Esophagus (tissue), 2 donors: Measurements from ENCODE around the gene PLCD3. TPM values are rescaled to one million over a fixed set of nuclear protein-coding genes. Genes with fewer than 3 reads are reported as not detected.

Source experiments
- H3K27ac ChIP-seq, 2 donors: one replicate each; pipeline ENCODE4 v1.5.1; 2013; ENCODE audit warnings: low read depth in 2 of 2, mild to moderate bottlenecking in 2 of 2, inconsistent platforms in 1 of 2, low read length in 1 of 2, moderate library complexity in 1 of 2
- H3K27me3 ChIP-seq, 2 donors: one replicate each; pipeline ENCODE4 v1.6.1; 2013; ENCODE audit warnings: low read length in 2 of 2, control low read depth in 1 of 2, mild to moderate bottlenecking in 1 of 2; ENCODE audit not compliant: insufficient read depth in 2 of 2, control insufficient read depth in 1 of 2
- H3K36me3 ChIP-seq, 2 donors: one replicate each; pipeline ENCODE4 v1.6.1; 2013; ENCODE audit warnings: low read length in 1 of 2; ENCODE audit not compliant: control insufficient read depth in 2 of 2, insufficient read depth in 2 of 2
- H3K4me1 ChIP-seq, 2 donors: one replicate each; pipeline ENCODE4 v1.6.1; 2013; ENCODE audit warnings: low read length in 1 of 2; ENCODE audit not compliant: control insufficient read depth in 2 of 2, insufficient read depth in 2 of 2
- H3K4me3 ChIP-seq, 2 donors: one replicate each; pipeline ENCODE4 v1.5.1; 2013; ENCODE audit warnings: low read length in 2 of 2, mild to moderate bottlenecking in 2 of 2, low read depth in 1 of 2, moderate library complexity in 1 of 2
- H3K9me3 ChIP-seq, 2 donors: one replicate each; pipeline ENCODE4 v1.6.1; 2013; ENCODE audit warnings: mild to moderate bottlenecking in 2 of 2, low read depth in 1 of 2, low read length in 1 of 2, moderate library complexity in 1 of 2; ENCODE audit not compliant: control insufficient read depth in 2 of 2, insufficient read depth in 1 of 2
- WGBS, 2 donors: extraction: QIAGEN DNeasy Blood & Tissue Kit; methylation state at CpG; one replicate each; pipeline ENCODE4 v1.1.7; 2013; 5-methylcytosine and 5-hydroxymethylcytosine counted together
- polyA plus RNA-seq, 2 donors: library from polyadenylated mRNA; stranded (reverse); fragments of 200-250 nt; gene quantifications; one replicate each; pipeline ENCODE4 v1.2.3, GENCODE V29; 2013
- donor health status: healthy with polysubstance abuse.
- donor health status: Bipolar disorder and iron deficiency.

Gene PLCD3
- polyA plus RNA-seq, 2 donors = 34.2 to 47.3 TPM

DNA sequence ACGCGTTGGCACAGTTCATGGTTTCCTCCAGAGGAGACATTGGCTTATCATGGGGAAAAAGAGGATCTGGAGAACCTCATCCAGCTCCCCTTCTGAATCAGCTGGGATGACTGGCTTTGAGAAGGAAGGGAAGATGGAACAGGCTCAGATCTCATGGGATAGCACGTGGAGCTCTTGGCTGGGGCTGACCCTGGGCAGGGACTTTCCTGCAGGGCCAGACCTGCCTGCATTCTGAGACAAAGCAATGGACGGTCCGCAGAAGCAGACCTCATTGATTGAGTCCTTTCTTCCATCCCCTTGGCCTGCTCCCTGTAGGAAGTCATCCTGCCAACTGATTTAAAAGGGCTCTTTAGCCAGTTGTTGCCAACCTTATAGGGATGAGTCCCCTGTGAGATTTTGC is 26.2 kb downstream of the PLCD3 start:
- H3K4me1 ChIP-seq = peaks cover 0 to 3% of the 10 kb centered on the region in 2 donors
- H3K27ac ChIP-seq = no peak overlapping the region
- H3K36me3 ChIP-seq = peaks cover 31 to 40% of the 10 kb centered on the region in 2 donors
- no peaks in the 10 kb centered on the region for H3K27me3 ChIP-seq
- H3K9me3 ChIP-seq = no peaks in the 10 kb centered on the region
- no peak overlapping the region for H3K4me3 ChIP-seq
- 68 to 80% methylated on average over 5 of the region's 5 CpGs for WGBS, 2 donors

DNA sequence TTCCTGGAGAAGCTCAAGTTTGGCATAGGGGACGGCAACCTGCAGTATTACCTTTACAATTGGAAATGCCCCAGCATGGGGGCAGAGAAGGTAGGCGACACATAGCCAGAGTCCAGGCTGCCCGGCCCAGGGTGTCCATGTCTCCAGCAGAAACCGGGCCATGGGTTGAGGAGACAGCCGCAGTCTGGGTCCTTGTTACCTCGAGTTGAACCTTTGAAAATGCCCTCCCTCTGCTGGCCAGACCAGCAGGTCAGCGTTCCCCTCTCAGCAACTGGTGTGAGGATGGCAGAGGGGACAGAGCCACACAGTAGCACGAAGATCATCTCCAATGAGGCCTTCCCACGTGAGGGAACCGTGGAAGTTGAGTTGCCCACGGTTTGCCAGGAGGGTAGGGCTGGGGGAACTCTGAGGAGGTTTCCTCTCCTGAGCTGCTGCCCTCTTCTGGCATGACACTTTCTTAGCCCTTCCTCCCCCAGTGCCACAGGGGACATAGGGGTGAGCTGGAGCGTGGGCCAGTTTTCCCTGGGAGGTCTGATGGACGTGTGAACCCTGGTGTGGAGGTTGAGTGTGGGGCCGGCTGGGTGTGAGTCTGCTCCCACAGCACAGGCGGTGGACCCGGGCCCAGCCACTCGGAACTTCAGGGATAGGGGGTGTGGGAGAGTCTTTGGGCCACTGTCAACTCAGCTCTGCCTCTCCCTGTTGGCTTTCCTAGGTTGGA is 27.2 kb downstream of the PLCD3 start:
- H3K36me3 ChIP-seq = peaks cover 31 to 40% of the 10 kb centered on the region in 2 donors
- H3K9me3 ChIP-seq = no peaks in the 10 kb centered on the region
- H3K27me3 ChIP-seq = no peaks in the 10 kb centered on the region
- peaks cover 0 to 3% of the 10 kb centered on the region in 2 donors for H3K4me1 ChIP-seq
- 78% methylated on average over 17 of the region's 17 CpGs for WGBS, 2 donors
- no peak overlapping the region for H3K4me3 ChIP-seq
- no peak overlapping the region for H3K27ac ChIP-seq

DNA sequence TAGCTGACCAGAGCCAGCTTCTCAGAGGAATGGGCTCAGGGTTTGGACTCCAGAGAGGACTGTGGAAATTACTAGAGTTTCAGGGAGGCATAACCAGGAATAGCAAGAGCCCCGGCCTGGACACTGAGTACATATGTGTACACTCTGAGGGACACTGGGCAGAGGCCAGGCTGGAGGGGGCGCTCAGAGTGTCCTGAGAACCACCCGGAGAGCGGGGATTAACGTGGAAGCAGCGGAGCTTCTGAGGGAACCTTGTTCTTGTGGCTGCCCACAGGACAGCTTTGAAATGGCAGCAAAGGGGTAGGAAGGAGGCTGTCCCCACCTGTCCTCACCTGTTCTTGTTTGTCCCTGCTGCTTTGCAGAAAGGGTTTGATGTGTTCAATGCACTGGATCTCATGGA is 27.8 kb downstream of the PLCD3 start:
- WGBS, 2 donors = 84 to 89% methylated on average over 6 of the region's 6 CpGs
- Histone ChIP-seq H3K36me3 (peaks cover 35 to 42% of the 10 kb centered on the region in 2 donors), H3K9me3 (no peaks in the 10 kb centered on the region), H3K27me3 (no peaks in the 10 kb centered on the region), H3K27ac (no peak overlapping the region), H3K4me1 (peaks cover 0 to 3% of the 10 kb centered on the region in 2 donors), H3K4me3 (no peak overlapping the region)

DNA sequence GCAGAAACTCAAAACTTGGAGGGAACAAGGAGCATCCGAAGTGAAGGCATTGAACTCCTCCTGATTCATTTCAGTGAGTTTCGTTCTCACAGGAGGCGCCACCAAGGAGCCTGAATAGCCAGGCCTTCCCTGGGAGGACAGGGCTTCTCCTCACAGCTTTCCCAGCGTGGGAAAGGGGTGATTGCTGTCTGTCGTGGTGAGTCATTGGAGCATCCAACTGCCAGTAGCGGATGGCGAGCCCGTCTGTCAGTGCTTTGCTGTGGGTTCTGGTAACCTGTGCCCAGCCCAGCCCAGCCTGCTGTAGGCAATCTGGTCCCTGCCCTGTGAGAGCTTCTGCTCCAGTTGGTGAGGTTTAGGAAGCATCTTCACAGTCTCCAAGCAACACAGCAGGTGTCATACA is 28.3 kb downstream of the PLCD3 start:
- Histone ChIP-seq H3K4me1 (peaks cover 0 to 3% of the 10 kb centered on the region in 2 donors), H3K27me3 (no peaks in the 10 kb centered on the region), H3K27ac (no peak overlapping the region), H3K9me3 (no peaks in the 10 kb centered on the region), H3K4me3 (no peak overlapping the region), H3K36me3 (peaks cover 37 to 46% of the 10 kb centered on the region in 2 donors)
- 77 to 82% methylated on average over 8 of the region's 8 CpGs for WGBS, 2 donors

DNA sequence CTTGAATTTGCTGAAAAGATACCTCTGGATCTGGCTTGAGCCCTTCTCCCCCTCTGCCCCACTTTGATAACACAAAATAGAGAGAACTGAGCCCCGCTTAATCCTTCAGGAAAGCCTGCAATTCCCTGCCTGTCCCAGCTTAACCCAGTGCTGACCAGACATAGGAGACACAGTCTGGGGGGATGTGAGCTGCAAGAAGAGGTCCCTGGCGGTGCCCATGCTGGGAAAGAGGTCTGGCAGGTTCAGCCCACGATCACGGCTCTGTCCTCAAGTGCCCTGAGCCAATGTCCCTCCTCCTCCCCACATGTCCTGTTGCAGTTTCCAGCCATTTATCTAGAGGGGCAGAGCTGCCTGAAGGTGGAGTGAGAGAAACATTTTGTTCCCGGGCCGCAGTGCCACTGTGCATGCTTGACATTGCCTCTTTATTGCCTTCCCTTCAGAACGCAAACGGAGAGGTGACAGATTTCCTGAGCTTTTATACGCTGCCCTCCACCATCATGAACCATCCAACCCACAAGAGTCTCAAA is 29.0 kb downstream of the PLCD3 start:
- H3K27ac ChIP-seq = peak overlapping the region in 1 of 2 donors; percentile 43
- H3K9me3 ChIP-seq = no peaks in the 10 kb centered on the region

DNA sequence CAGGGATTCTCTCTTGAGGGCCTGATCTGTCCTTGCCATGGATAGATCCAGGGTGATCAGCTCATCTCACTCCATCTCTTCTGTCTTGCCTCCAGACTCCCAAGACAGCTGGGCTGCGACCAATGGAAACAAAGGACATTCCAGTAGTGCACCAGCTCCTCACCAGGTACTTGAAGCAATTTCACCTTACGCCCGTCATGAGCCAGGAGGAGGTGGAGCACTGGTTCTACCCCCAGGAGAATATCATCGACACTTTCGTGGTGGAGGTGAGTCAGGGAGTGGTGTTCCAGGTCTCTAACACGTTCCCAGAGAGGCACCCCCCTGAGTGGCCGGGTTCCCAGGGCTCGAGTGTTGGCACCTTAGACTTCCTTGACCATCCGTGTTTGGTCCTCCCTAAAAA is 29.5 kb downstream of the PLCD3 start:
- H3K36me3 ChIP-seq = peaks cover 39 to 47% of the 10 kb centered on the region in 2 donors
- H3K27me3 ChIP-seq = no peaks in the 10 kb centered on the region
- peak overlapping the region in 1 of 2 donors; percentile 43 for H3K27ac ChIP-seq
- H3K4me1 ChIP-seq = peaks cover 5 to 6% of the 10 kb centered on the region in 2 donors
- H3K4me3 ChIP-seq = no peak overlapping the region
- 62 to 65% methylated on average over 9 of the region's 9 CpGs for WGBS, 2 donors
- H3K9me3 ChIP-seq = no peaks in the 10 kb centered on the region

More for the DNA sequence above, 29.0 kb downstream of the PLCD3 start:
- H3K27me3 ChIP-seq = no peaks in the 10 kb centered on the region
- peaks cover 3 to 6% of the 10 kb centered on the region in 2 donors for H3K4me1 ChIP-seq
- WGBS, 2 donors = 76 to 80% methylated on average over 9 of the region's 9 CpGs
- peaks cover 38 to 46% of the 10 kb centered on the region in 2 donors for H3K36me3 ChIP-seq
- H3K4me3 ChIP-seq = no peak overlapping the region

DNA sequence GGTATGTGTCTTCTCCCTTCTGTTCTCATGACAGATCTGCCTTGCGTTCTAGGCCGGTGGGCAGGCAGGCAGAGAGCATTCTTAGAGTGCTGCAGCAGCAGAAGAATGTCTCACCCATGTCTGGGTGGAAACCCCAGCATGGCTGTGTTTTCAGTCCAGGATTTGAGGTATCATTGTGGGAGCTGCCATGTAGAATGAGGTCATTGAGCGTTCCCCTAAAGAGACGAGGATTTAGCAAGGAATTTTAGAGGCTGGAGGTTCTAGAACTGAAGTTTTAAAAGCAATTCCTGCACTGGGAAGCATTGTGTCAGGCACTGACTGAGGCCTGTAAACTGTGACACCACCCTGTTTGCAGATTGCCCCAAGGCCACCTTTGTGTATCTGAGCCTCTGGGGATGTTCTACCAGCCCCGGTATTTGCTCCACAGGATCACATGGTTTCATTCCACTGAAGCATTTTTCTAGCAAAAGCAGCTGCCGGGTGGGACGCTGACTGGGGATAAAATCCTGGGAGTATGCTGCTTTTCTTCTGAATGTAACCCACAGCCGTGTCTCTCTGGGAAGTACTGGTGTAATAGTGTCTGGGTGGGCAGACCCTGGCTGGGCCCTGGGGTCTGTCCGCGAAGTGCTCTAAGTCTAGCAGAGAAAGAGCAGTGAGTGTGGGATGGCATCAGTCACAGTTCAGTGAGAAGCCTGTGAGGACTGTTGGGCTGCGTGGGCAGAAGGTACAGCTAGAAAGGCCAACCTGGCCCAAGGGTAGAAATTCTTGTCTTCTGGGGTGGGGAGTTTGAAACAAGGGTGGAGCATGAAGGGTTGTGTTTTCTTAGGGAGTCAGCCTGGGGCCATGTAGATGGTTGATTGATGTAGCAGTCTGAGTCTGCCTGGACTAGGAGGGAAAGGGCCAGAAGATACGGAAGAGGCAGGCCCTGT is 30.2 kb downstream of the PLCD3 start:
- no peaks in the 10 kb centered on the region for H3K27me3 ChIP-seq
- peaks cover 39 to 53% of the 10 kb centered on the region in 2 donors for H3K36me3 ChIP-seq
- peak overlapping the region; percentile 46 to 69 for H3K27ac ChIP-seq
- peaks cover 5 to 6% of the 10 kb centered on the region in 2 donors for H3K4me1 ChIP-seq
- H3K9me3 ChIP-seq = no peaks in the 10 kb centered on the region
- 51 to 72% methylated on average over 12 of the region's 12 CpGs for WGBS, 2 donors
- H3K4me3 ChIP-seq = no peak overlapping the region

DNA sequence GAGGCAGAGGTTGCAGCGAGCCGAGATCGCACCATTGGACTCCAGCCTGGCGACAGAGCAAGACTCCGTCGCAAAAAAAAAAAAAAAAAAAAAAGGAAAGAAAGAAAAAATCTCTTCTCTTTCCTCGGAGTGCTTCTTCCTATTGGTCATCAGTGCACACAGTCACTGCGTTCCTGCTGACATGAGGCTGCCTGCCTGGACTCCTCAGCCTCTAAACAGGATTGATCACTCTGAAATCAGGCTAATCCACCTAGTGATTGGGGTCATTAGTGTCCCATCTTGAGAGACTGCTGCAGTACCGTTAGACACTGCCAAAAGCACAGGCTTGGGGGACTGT is 30.8 kb downstream of the PLCD3 start:
- H3K9me3 ChIP-seq = no peaks in the 10 kb centered on the region
- 39 to 62% methylated on average over 9 of the region's 9 CpGs for WGBS, 2 donors
- peaks cover 5 to 6% of the 10 kb centered on the region in 2 donors for H3K4me1 ChIP-seq
- no peaks in the 10 kb centered on the region for H3K27me3 ChIP-seq
- peak overlapping the region; percentile 46 to 53 for H3K27ac ChIP-seq
- H3K36me3 ChIP-seq = peaks cover 40 to 59% of the 10 kb centered on the region in 2 donors
- H3K4me3 ChIP-seq = no peak overlapping the region

DNA sequence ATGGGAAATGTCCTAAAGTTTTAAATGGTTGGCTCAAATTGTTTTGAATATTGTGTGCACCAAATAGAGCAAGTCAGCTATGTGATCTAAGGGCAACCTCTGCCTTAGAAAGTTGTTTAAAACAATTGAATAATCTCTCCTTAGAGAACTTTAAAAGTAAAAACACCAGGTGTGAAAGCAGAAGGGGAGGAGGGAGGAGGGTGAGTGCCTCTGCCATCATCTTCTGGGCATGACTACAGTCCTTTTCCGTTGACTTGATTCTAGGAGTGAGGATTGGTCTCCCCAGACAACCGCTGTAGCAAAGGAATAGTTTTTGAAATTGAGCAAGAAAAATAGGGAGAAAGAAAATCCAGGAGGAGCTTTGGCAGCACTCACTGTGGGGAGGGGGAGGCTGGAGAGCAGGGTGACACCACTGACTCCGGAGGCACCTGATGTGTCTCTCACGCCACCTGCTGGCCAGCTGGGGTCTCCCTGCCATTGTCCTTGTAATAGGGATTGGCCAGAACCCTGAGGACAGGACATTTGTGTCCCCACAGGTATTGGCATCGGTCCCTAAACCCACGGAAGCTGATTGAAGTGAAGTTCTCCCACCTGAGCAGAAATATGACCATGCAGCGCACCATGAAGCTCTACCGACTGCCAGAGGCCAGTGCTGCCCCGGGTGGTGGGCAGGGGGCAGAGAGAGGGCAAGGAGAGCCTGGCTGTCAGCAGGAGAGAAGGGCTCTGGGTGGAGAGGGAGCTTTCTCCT is 33.3 kb downstream of the PLCD3 start:
- WGBS, 2 donors = 42 to 48% methylated on average over 9 of the region's 9 CpGs

More for the DNA sequence above, 33.3 kb downstream of the PLCD3 start:
- H3K9me3 ChIP-seq = no peaks in the 10 kb centered on the region
- no peaks in the 10 kb centered on the region for H3K27me3 ChIP-seq
- H3K27ac ChIP-seq = peak overlapping the region in 1 of 2 donors; percentile 17
- H3K4me3 ChIP-seq = no peak overlapping the region
- H3K36me3 ChIP-seq = peaks cover 29 to 50% of the 10 kb centered on the region in 2 donors
- H3K4me1 ChIP-seq = peaks cover 5 to 9% of the 10 kb centered on the region in 2 donors
